Endodermal cell (in vitro differentiated cells): ENCODE data around the gene TRMT10A. TPM values are rescaled to one million over a fixed set of nuclear protein-coding genes. Genes with fewer than 3 reads are reported as not detected.

Experiments used
- DNase-seq: peaks from one replicate; pipeline ENCODE4 v3.0.0-alpha.2; 2017
- H3K27ac ChIP-seq: 2 replicates; pipeline ENCODE4 v1.5.1; 2013; ENCODE audit warnings: mild to moderate bottlenecking, low read depth, low read length, moderate library complexity
- H3K27me3 ChIP-seq: 2 replicates; pipeline ENCODE4 v1.6.1; 2013; ENCODE audit warnings: mild to moderate bottlenecking, low read length, moderate library complexity; ENCODE audit not compliant: insufficient read depth, control insufficient read depth, poor library complexity, severe bottlenecking
- H3K36me3 ChIP-seq: 2 replicates; pipeline ENCODE4 v1.7.0; 2013; ENCODE audit warnings: mild to moderate bottlenecking, low read length, moderate library complexity; ENCODE audit not compliant: control insufficient read depth, insufficient read depth
- H3K4me1 ChIP-seq: one replicate; pipeline ENCODE4 v1.7.0; 2013; ENCODE audit warnings: low read length; ENCODE audit not compliant: control insufficient read depth, insufficient read depth
- H3K4me3 ChIP-seq: 2 replicates; pipeline ENCODE4 v1.5.1; 2013; ENCODE audit warnings: mild to moderate bottlenecking, low read length, moderate library complexity
- H3K9ac ChIP-seq: 2 replicates; pipeline ENCODE4 v1.6.1; 2013; ENCODE audit warnings: mild to moderate bottlenecking, low read length, moderate library complexity; ENCODE audit not compliant: poor library complexity, severe bottlenecking; ENCODE audit errors: extremely low read depth
- H3K9me3 ChIP-seq: 2 replicates; pipeline ENCODE4 v1.6.1; 2013; ENCODE audit warnings: mild to moderate bottlenecking, low read length, moderate library complexity; ENCODE audit not compliant: control insufficient read depth
- H3K27ac Mint-ChIP-seq: 2 replicates; pipeline ENCODE4 v1.8.0; 2020; ENCODE audit warnings: mixed read lengths
- H3K27me3 Mint-ChIP-seq: 2 replicates; pipeline ENCODE4 v1.8.0; 2021; ENCODE audit warnings: mild to moderate bottlenecking, mixed read lengths; ENCODE audit not compliant: insufficient read depth
- H3K36me3 Mint-ChIP-seq: 2 replicates; pipeline ENCODE4 v1.8.0; 2020; ENCODE audit warnings: low read depth, mixed read lengths
- H3K4me1 Mint-ChIP-seq: 2 replicates; pipeline ENCODE4 v1.8.0; 2020; ENCODE audit warnings: mixed read lengths
- H3K4me3 Mint-ChIP-seq: 2 replicates; pipeline ENCODE4 v1.8.0; 2020; ENCODE audit warnings: mild to moderate bottlenecking, moderate library complexity, mixed read lengths
- H3K9me3 Mint-ChIP-seq: 2 replicates; pipeline ENCODE4 v1.8.0; 2020; ENCODE audit warnings: mild to moderate bottlenecking, mixed read lengths
- CTCF ChIP-seq: fragments of 200-600 bp; sonication (generic); conservative IDR thresholded peaks from 2 replicates; pipeline ENCODE4 v1.5.0; 2021; ENCODE audit warnings: antibody characterized with exemption, mild to moderate bottlenecking
- WGBS, 2 experiments: methylation state at CpG; one replicate each; pipeline versions ENCODE4 v1.1.5 to v1.1.7; 2013; ENCODE audit warnings: missing lambda C conversion rate in 2 of 2, mixed read lengths in 1 of 2; ENCODE audit not compliant: insufficient coverage in 1 of 2, insufficient read length in 1 of 2; 5-methylcytosine and 5-hydroxymethylcytosine counted together
- total RNA-seq, 2 donors: library from RNA; stranded (reverse); fragmentation: NEBNext Ultra II Directional in 1 of 2; extraction: Animal tissue kit (Norgen Biotek cat#: 25700) in 1 of 2; gene quantifications; 2 replicates in 1 of 2; 3 replicates in 1 of 2; pipeline ENCODE4 v1.2.1, GENCODE V29; 2021

TRMT10A gene
- total RNA-seq, 2 donors from 2014 or later = 4.4 to 5.5 TPM

GRCh38 chr4:99552872-99553271, 11.0 kb downstream of the TRMT10A start:
- no peak overlapping the region for H3K9ac ChIP-seq
- H3K9me3 ChIP-seq = no peaks in the 10 kb centered on the region
- WGBS, 2 experiments = 81% methylated on average over 2 of the region's 2 CpGs; no CpG with 5 or more reads in 1 of the 2 experiments
- no peaks in the 10 kb centered on the region for H3K27me3 Mint-ChIP-seq
- no peak overlapping the region for H3K4me3 ChIP-seq
- no peak overlapping the region for H3K27ac ChIP-seq
- no peak for TF ChIP-seq CTCF
- no peaks in the 10 kb centered on the region for H3K36me3 ChIP-seq
- H3K4me3 Mint-ChIP-seq = no peak overlapping the region
- H3K4me1 ChIP-seq = no peaks in the 10 kb centered on the region
- no peaks in the 10 kb centered on the region for H3K36me3 Mint-ChIP-seq
- H3K27me3 ChIP-seq = no peaks in the 10 kb centered on the region
- no peaks in the 10 kb centered on the region for H3K9me3 Mint-ChIP-seq
- H3K4me1 Mint-ChIP-seq = peaks cover 4% of the 10 kb centered on the region
- no peak for DNase-seq
- H3K27ac Mint-ChIP-seq = no peak overlapping the region

- Histone ChIP-seq H3K4me3 (no peak overlapping the region), H3K4me1 (peaks cover 5% of the 10 kb centered on the region), H3K9ac (no peak overlapping the region), H3K27me3 (no peaks in the 10 kb centered on the region), H3K27ac (no peak overlapping the region), H3K9me3 (no peaks in the 10 kb centered on the region), H3K36me3 (no peaks in the 10 kb centered on the region)
- no peaks in the 10 kb centered on the region for H3K27me3 Mint-ChIP-seq
- no peak overlapping the region for H3K27ac Mint-ChIP-seq
- H3K36me3 Mint-ChIP-seq = no peaks in the 10 kb centered on the region
- no peak for DNase-seq
- H3K9me3 Mint-ChIP-seq = peaks cover 5% of the 10 kb centered on the region
- TF ChIP-seq CTCF = no peak
- no peak overlapping the region for H3K4me3 Mint-ChIP-seq
- H3K4me1 Mint-ChIP-seq = peaks cover 15% of the 10 kb centered on the region
Measured at GRCh38 chr4:99540277-99540939, 23.4 kb downstream of the TRMT10A start.

DNA sequence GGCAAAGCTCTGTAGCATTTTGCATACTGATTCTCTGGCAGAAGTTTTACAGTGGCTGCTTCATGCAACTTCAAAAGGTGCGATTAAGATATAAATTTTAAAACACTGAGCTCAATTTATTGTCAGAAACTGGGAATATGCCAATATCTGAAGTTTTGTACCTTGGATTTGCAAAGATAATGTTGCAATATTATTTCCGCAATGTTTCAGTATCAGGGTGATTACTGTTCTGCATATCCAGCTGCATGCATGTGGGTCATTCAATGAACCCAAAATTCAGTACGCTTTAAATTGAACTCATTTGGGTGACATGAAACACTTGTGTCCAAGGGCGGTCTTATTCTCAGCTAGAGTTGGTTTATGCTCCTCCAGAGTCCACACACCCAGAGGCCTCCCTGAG, 26.2 kb downstream of the TRMT10A start:
- H3K27me3 ChIP-seq = no peaks in the 10 kb centered on the region
- H3K9me3 Mint-ChIP-seq = peaks cover 5% of the 10 kb centered on the region

More for the DNA sequence above, 26.2 kb downstream of the TRMT10A start:
- Mint-ChIP-seq H3K4me1 (peaks cover 15% of the 10 kb centered on the region), H3K27me3 (no peaks in the 10 kb centered on the region), H3K36me3 (no peaks in the 10 kb centered on the region), H3K4me3 (no peak overlapping the region), H3K27ac (no peak overlapping the region)
- WGBS, 2 experiments = 69 to 73% methylated on average over 4 of the region's 4 CpGs
- no peaks in the 10 kb centered on the region for H3K9me3 ChIP-seq
- no peak for TF ChIP-seq CTCF
- no peak overlapping the region for H3K9ac ChIP-seq
- H3K27ac ChIP-seq = no peak overlapping the region
- no peak overlapping the region for H3K4me3 ChIP-seq
- no peak for DNase-seq
- H3K4me1 ChIP-seq = peaks cover 5% of the 10 kb centered on the region
- H3K36me3 ChIP-seq = no peaks in the 10 kb centered on the region
